ENCODE results near the gene MIF4GD. TPM values are rescaled to one million over a fixed set of nuclear protein-coding genes. Genes with fewer than 3 reads are reported as not detected.

MIF4GD gene
- total RNA-seq, 4 donors from 2014 or later, result 24.2 to 44.1 (median 30.6) TPM

DNA sequence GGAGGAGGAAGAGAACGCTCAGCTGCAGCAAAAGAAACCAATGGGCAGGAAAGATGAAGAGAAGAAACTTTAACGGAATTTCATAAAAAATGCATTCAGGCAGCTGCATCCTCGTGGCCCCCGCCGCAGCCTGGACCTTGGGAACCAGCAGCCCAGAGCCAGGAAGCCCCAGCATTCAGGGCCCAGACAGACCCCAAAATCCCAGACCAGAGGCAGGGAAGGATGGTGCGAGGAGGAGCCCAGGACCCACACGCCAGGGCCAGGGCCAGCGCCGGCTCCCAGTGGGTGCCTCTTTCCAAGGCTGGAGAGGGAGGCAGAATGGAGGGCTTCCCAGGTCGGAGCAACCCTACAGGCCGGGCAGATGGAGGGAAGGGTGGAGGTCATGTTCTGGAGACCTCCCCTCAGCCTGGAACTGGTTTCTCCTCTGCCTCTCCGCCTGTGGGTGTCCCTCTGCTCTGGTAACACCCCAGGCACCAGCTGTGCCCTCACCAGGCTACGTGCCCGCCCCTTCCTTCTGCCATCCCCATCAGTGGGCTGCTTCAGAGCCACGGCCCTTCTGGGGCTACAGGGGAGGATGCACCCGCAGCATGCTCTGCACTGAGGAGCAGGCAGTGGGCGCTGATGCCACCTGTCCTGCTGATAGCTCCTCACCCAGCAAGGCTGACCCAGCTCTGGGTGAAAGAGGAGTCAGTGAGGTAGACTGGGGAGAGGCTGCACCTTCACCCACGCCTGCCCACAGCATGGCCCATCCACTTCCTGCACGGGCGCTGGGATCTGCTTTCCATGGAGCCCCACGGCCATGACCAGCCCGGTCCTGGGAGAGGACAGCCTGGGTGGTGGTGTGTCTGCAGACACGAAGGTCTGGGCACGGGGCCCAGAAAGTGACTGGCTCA is 1.2 kb upstream of the MIF4GD start:
- DNase-seq (ENCODE audit: low spot score in 2 of 2), result no peak
- Histone ChIP-seq H3K9me3 (no peaks in the 10 kb centered on the region), H3K36me3 (no peaks in the 10 kb centered on the region), H3K4me3 (peak overlapping the region; percentile 87), H3K27me3 (no peaks in the 10 kb centered on the region), H3K4me1 (peaks cover 37% of the 10 kb centered on the region), H3K27ac (peak overlapping the region; percentile 96)
- TF ChIP-seq, protein P1, sequence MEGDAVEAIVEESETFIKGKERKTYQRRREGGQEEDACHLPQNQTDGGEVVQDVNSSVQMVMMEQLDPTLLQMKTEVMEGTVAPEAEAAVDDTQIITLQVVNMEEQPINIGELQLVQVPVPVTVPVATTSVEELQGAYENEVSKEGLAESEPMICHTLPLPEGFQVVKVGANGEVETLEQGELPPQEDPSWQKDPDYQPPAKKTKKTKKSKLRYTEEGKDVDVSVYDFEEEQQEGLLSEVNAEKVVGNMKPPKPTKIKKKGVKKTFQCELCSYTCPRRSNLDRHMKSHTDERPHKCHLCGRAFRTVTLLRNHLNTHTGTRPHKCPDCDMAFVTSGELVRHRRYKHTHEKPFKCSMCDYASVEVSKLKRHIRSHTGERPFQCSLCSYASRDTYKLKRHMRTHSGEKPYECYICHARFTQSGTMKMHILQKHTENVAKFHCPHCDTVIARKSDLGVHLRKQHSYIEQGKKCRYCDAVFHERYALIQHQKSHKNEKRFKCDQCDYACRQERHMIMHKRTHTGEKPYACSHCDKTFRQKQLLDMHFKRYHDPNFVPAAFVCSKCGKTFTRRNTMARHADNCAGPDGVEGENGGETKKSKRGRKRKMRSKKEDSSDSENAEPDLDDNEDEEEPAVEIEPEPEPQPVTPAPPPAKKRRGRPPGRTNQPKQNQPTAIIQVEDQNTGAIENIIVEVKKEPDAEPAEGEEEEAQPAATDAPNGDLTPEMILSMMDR (IDR thresholded peaks at IDR 0.05), result no peak
- TF ChIP-seq POLR2AphosphoS5 (IDR thresholded peaks at IDR 0.05), result no peak
- WGBS, result 42% methylated on average over 10 of the region's 24 CpGs

DNA sequence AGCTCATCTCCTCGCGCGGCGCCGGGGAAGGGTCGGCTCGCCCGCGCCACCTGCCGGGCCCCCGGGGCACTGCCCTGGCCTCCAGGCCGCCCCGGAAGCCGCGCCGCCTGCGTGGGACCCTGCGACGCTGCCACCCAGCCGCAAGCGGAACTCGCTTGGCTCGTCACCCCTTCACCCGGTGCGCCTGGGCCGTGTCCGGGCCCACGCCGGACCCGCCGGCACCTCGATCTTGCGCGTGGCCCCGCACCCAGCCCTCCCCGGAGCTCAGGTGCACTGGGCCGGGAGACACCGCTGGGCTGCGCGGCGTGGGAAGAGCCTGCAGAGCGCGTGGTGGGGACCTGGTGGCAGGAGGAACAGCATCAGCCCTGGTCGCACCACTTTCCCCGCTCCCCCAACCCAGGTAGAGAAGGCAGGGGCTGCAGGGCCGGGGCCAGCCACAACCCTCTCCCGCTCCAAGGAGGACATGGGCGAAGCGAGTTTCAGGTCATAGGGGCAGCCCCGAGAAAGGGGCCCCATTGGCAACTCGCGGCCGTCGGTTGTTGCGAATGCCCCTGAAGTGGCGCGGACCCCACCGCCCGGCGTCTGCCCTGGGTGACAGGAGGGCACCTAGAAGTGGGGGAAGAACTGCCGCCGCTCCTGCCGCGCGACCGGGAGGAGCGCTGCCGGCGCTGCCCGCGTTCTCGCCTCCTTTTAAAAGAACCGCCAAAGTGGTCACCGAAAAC is 363 bp upstream of the MIF4GD start:
- WGBS, result 0% methylated on average over 19 of the region's 74 CpGs

DNA sequence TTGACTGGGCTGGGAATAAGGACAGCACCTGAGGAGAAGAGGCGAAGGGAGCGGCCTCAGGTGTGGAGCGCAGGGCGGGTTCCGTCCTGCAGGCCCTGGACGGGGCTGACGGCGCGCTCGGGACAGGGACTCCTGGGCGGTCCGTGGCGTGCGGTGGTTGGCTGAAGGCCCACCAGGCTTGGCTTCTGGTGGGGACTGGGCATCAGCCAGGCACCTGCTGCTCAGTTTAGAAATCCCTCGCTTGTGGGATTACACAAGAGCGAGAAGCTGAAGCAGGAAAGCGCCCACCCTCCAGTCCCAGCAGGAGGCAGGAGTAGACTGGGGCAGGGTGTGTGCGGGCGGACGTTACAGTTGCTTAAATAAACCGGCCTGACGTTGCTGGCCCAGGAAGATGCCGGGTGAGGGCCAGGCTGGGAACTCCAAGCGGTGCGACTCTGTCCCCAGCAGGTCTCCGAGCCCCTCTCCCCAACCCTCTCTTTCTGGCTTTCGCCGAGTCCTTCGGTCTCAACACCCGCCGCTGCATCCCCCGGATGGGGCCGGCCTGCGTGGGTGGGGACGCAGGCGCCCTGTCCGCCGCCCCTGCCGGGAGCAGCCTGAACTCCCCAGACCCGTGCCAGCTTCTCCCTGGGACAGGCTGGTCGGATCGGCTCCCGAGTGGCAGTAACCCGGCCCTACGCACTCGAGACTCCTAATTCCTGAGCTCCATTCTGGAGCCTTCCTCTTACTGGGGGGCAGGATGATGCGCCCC is 639 bp downstream of the MIF4GD start:
- peak in 1 of 2 donors; percentile 47 for TF ChIP-seq POLR2A (IDR thresholded peaks at IDR 0.05)
- TF ChIP-seq, protein P1 (IDR thresholded peaks at IDR 0.05), result no peak
- H3K36me3 ChIP-seq, result peaks cover 15% of the 10 kb centered on the region
- no peaks in the 10 kb centered on the region for H3K9me3 ChIP-seq
- 2% methylated on average over 20 of the region's 47 CpGs for WGBS
- peak; percentile 85 to 86 for DNase-seq (ENCODE audit: low spot score in 2 of 2)
- H3K27me3 ChIP-seq, result no peaks in the 10 kb centered on the region
- H3K4me1 ChIP-seq, result peaks cover 45% of the 10 kb centered on the region
- H3K4me3 ChIP-seq, result peak overlapping the region; percentile 87
- H3K27ac ChIP-seq, result peak overlapping the region; percentile 96

More for the DNA sequence above, 363 bp upstream of the MIF4GD start:
- peak overlapping the region; percentile 96 for H3K27ac ChIP-seq
- H3K4me1 ChIP-seq, result peaks cover 45% of the 10 kb centered on the region
- no peaks in the 10 kb centered on the region for H3K9me3 ChIP-seq
- H3K36me3 ChIP-seq, result peaks cover 5% of the 10 kb centered on the region
- H3K27me3 ChIP-seq, result no peaks in the 10 kb centered on the region
- peak in 1 of 2 donors; percentile 77 for DNase-seq (ENCODE audit: low spot score in 2 of 2)
- H3K4me3 ChIP-seq, result peak overlapping the region; percentile 87
- TF ChIP-seq, protein P1 (IDR thresholded peaks at IDR 0.05), result peak; percentile 88 to 93
- no peak for TF ChIP-seq POLR2A (IDR thresholded peaks at IDR 0.05)

DNA sequence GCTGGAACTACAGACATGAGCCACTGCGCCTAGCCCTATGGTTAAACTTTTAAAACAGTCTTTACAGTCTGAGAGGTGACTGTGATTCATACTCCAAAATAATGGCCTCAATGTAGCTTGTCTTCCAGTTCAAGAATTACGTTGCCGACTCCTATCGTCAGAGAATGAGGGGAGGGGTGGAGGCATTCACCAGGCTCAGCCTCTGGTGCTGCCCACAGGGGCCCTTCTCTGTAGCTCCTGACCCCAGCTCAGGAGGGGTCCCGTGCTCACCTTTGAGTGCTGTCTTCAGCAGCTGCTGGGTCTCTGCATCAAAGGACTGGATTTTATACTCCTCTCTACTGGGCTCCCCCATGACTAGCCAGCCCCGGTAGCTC is 1.2 kb downstream of the MIF4GD start:
- DNase-seq (ENCODE audit: low spot score in 2 of 2), result no peak
- H3K27me3 ChIP-seq, result no peaks in the 10 kb centered on the region
- H3K27ac ChIP-seq, result peak overlapping the region; percentile 96
- H3K4me3 ChIP-seq, result peak overlapping the region; percentile 87
- H3K36me3 ChIP-seq, result peaks cover 21% of the 10 kb centered on the region
- 20% methylated on average over 6 of the region's 6 CpGs for WGBS
- peaks cover 45% of the 10 kb centered on the region for H3K4me1 ChIP-seq
- TF ChIP-seq POLR2AphosphoS5 (IDR thresholded peaks at IDR 0.05) (no peak), EP300 (IDR thresholded peaks at IDR 0.05) (no peak), POLR2A (IDR thresholded peaks at IDR 0.05) (no peak)
- TF ChIP-seq, protein P1 (IDR thresholded peaks at IDR 0.05), result no peak
- no peaks in the 10 kb centered on the region for H3K9me3 ChIP-seq
